CD4-positive, alpha-beta T cell treated with Interleukin-6 for 4 hours (primary cell): Measurements from ENCODE around the gene NPW.

ENCODE experiments used
- DNase-seq: peaks from one replicate; pipeline ENCODE4 v3.0.0-alpha.2; 2020; ENCODE audit warnings: mixed read lengths

The NPW gene

GRCh38 chr16:2056077-2056476 lies 36.5 kb downstream of the NPW start:
- peak; percentile 8 for DNase-seq

GRCh38 chr16:2056681-2057407 lies 37.3 kb downstream of the NPW start:
- DNase-seq = no peak

- DNase-seq = no peak
Measured at GRCh38 chr16:2057438-2057837, 37.9 kb downstream of the NPW start.

GRCh38 chr16:2058420-2058819 lies 38.8 kb downstream of the NPW start:
- DNase-seq = no peak

GRCh38 chr16:2058872-2059271 lies 39.3 kb downstream of the NPW start:
- no peak for DNase-seq

GRCh38 chr16:2060346-2060745 lies 40.8 kb downstream of the NPW start:
- no peak for DNase-seq

GRCh38 chr16:2061023-2061422 lies 41.4 kb downstream of the NPW start:
- DNase-seq = no peak

- DNase-seq = no peak
Measured at GRCh38 chr16:2061526-2061925, 41.9 kb downstream of the NPW start.

- no peak for DNase-seq
Measured at GRCh38 chr16:2062801-2063200, 43.2 kb downstream of the NPW start.

- DNase-seq = no peak
Measured at GRCh38 chr16:2063861-2064260, 44.3 kb downstream of the NPW start.

- no peak for DNase-seq
Measured at GRCh38 chr16:2064368-2064945, 44.9 kb downstream of the NPW start.

- DNase-seq = no peak
Measured at GRCh38 chr16:2066139-2066538, 46.6 kb downstream of the NPW start.
